Uterus (tissue), 4 donors: ENCODE data around the gene COL18A1. TPM values are rescaled to one million over a fixed set of nuclear protein-coding genes. Genes with fewer than 3 reads are reported as not detected.
"Not testable (repeated sequence)": the region's sequence is repeated elsewhere in the genome, so short reads cannot be mapped to it uniquely, and the experiment has no call there.

Experiments used
- DNase-seq, 2 donors: peaks; one replicate each; pipeline ENCODE4 v3.0.0-alpha.2; 2019 to 2020
- H3K27ac ChIP-seq, 2 donors: fragments of 200-600 bp; sonication (generic); 1 replicate in 1 of 2; 2 replicates in 1 of 2; pipeline ENCODE4 v1.5.1; 2016 to 2018
- H3K27me3 ChIP-seq, 2 donors: fragments of 200-600 bp; sonication (generic); one replicate each; pipeline ENCODE4 v1.5.1; 2018 to 2019; ENCODE audit warnings: control low read depth in 1 of 2
- H3K36me3 ChIP-seq, 2 donors: fragments of 200-600 bp; sonication (generic); one replicate each; pipeline ENCODE4 v1.5.1; 2019; ENCODE audit warnings: control low read depth in 1 of 2
- H3K4me1 ChIP-seq, 2 donors: fragments of 200-600 bp; sonication (generic); one replicate each; pipeline ENCODE4 v1.5.1; 2018 to 2019; ENCODE audit warnings: control low read depth in 1 of 2
- H3K4me3 ChIP-seq, 2 donors: fragments of 200-600 bp; sonication (generic); 1 replicate in 1 of 2; 2 replicates in 1 of 2; pipeline ENCODE4 v1.5.1; 2018 to 2019; ENCODE audit warnings: mild to moderate bottlenecking in 1 of 2
- H3K9me3 ChIP-seq, 2 donors: fragments of 200-600 bp; sonication (generic); one replicate each; pipeline ENCODE4 v1.5.1; 2019; ENCODE audit warnings: control low read depth in 1 of 2
- CTCF ChIP-seq, 4 experiments: fragments of 200-600 bp in 2 of 4; fragments of 450-650 bp in 2 of 4; sonication (generic) in 2 of 4; IDR thresholded peaks; one replicate each; pipeline ENCODE4 v1.5.1; 2016 to 2019; ENCODE audit warnings: antibody characterized with exemption in 4 of 4, mild to moderate bottlenecking in 2 of 4, moderate library complexity in 1 of 4
- POLR2A ChIP-seq, 2 donors: fragments of 450-650 bp; IDR thresholded peaks; one replicate each; pipeline ENCODE4 v1.6.1; 2016; ENCODE audit warnings: antibody characterized with exemption in 2 of 2, mild to moderate bottlenecking in 1 of 2, moderate library complexity in 1 of 2
- intact Hi-C: fragments of 100-400 bp; cut with DNase I; formaldehyde crosslinking; loops from one replicate; pipeline ENCODE4 v1.15.1; 2023; ENCODE audit warnings: low total_unique reads
- total RNA-seq, 4 donors: library from RNA; depleted of rRNA in 3 of 4; stranded (reverse); fragments of >200 nt in 3 of 4; gene quantifications; one replicate each; pipeline versions ENCODE4 v1.1.0 to v1.2.4, GENCODE V29; 2014 to 2023
- donor health status: DM: yes; HTN: yes; CAD: no.

The COL18A1 gene
- total RNA-seq, 4 donors from 2014 or later = 73.0 to 223 (median 152) TPM

- no peak for TF ChIP-seq POLR2A (IDR thresholded peaks at IDR 0.05)
- TF ChIP-seq CTCF (IDR thresholded peaks at IDR 0.05) = no peak
- H3K27ac ChIP-seq = no peak overlapping the region
- no peaks in the 10 kb centered on the region for H3K4me1 ChIP-seq
- intact Hi-C loops = no loop called here
- no peak for DNase-seq
- no peaks in the 10 kb centered on the region for H3K36me3 ChIP-seq
- H3K9me3 ChIP-seq = peaks cover 0 to 8% of the 10 kb centered on the region in 2 donors
- H3K27me3 ChIP-seq = no peaks in the 10 kb centered on the region
- H3K4me3 ChIP-seq = no peak overlapping the region
Measured at GRCh38 chr21:45525910-45526306, 120.9 kb downstream of the COL18A1 start.

DNA sequence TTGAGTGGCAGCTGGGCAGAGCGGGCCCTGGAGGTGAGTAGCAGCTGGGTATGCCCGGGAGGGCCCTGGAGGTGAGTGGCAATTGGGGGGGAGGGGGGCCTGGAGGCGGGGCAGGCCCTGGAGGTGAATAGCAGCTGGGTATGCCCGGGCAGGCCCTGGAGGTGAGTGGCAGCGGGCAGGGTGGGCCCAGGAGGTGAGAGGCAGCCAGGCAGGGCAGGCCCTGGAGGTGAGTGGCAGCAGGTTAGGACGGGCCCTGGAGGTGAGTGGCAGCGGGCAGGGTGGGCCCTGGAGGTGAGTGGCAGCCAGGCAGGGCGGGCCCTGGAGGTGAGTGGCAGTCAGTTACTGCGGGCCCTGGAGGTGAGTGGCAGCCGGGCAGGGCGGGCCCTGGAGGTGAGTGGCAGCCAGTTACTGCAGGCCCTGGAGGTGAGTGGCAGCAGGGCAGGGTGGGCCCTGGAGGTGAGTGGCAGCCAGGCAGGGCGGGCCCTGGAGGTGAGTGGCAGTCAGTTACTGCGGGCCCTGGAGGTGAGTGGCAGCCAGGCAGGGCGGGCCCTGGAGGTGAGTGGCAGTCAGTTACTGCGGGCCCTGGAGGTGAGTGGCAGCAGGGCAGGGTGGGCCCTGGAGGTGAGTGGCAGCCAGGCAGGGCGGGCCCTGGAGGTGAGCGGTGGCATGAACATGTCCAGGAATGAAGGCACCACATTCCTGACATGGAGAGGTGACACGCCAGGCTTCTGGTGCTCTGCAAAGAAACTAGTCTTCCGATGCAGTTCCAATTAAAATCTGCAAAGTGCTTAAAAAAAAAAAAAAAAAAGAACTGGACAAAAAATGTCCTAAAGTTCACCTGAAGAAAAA, 122.4 kb downstream of the COL18A1 start:
- H3K36me3 ChIP-seq, H3K4me1 ChIP-seq, H3K27ac ChIP-seq, H3K27me3 ChIP-seq, H3K4me3 ChIP-seq, H3K9me3 ChIP-seq, intact Hi-C loops: not testable (repeated sequence)
- DNase-seq = peak in 1 of 2 donors; percentile 8

GRCh38 chr21:45528028-45528705, 123.2 kb downstream of the COL18A1 start:
- DNase-seq = no peak
- H3K36me3 ChIP-seq = no peaks in the 10 kb centered on the region
- H3K4me3 ChIP-seq = no peak overlapping the region
- intact Hi-C loops = no loop called here
- H3K9me3 ChIP-seq = no peaks in the 10 kb centered on the region
- H3K4me1 ChIP-seq = no peaks in the 10 kb centered on the region
- TF ChIP-seq POLR2A (IDR thresholded peaks at IDR 0.05) (no peak), CTCF (IDR thresholded peaks at IDR 0.05) (no peak)
- H3K27me3 ChIP-seq = no peaks in the 10 kb centered on the region
- no peak overlapping the region for H3K27ac ChIP-seq

DNA sequence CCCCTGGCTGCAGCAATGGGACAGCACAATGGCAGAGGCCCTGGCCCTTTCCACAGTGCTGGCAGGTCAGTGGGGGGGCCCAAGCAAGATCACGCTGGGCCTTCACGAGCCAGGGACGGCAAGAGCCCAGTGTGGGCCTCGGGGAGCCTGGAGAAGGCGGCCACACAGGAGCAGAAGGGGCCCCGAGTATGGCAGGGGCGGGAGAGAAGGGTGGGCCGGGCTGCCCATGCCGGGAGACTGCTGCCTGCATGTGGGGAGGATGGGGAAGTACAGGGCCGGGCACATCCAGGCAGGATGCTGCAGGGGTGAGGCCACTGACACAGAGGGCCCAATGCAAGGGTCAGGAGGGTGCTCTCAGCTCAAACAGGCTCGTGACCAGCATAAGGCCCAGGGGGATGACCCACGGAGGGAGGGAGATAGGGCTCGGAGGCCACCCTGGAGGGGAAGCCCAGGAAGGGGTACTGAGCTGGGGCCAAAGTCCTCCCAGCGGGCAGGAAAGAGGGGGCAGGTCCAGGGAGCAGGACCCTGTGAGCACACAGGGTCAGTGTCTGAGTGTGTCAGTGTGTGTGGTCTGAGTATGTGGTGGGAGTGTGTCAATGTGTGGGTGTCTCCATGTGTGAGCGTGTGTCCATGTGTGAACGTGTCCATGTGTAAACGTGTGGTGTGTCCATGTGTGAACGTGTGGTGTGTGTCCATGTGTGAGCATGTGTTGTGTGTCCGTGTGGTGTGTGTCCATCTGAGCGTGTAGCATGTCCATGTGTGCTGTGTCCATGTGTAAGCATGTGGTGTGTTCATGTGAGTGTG, 124.2 kb downstream of the COL18A1 start:
- TF ChIP-seq POLR2A (IDR thresholded peaks at IDR 0.05) (no peak), CTCF (IDR thresholded peaks at IDR 0.05) (no peak)
- intact Hi-C loops = no loop called here
- Histone ChIP-seq H3K27ac (no peak overlapping the region), H3K36me3 (no peaks in the 10 kb centered on the region), H3K4me3 (no peak overlapping the region), H3K9me3 (no peaks in the 10 kb centered on the region), H3K27me3 (no peaks in the 10 kb centered on the region), H3K4me1 (no peaks in the 10 kb centered on the region)
- DNase-seq = no peak

GRCh38 chr21:45529785-45530422, 124.9 kb downstream of the COL18A1 start:
- Histone ChIP-seq H3K4me1 (no peaks in the 10 kb centered on the region), H3K27me3 (no peaks in the 10 kb centered on the region), H3K27ac (no peak overlapping the region), H3K9me3 (no peaks in the 10 kb centered on the region), H3K4me3 (no peak overlapping the region), H3K36me3 (no peaks in the 10 kb centered on the region)
- no peak for DNase-seq
- intact Hi-C loops = no loop called here
- no peak for TF ChIP-seq CTCF (IDR thresholded peaks at IDR 0.05)
- no peak for TF ChIP-seq POLR2A (IDR thresholded peaks at IDR 0.05)
